Measurements from ENCODE around the gene CD99L2. TPM values are rescaled to one million over a fixed set of nuclear protein-coding genes. Genes with fewer than 3 reads are reported as not detected.
"Not testable (repeated sequence)": the region's sequence is repeated elsewhere in the genome, so short reads cannot be mapped to it uniquely, and the experiment has no call there.

Gene CD99L2
- total and polyA plus RNA-seq, 2 of the 8 experiments (the other 6 are each of a cell fraction or from before 2014, with no cell fraction given), result 8.0 to 8.5 TPM

GRCh38 chrX:150875621-150876020 lies 22.8 kb downstream of the CD99L2 start:
- H3K4ac ChIP-seq (replicated peaks; ENCODE audit: insufficient read length, low read depth, low read length); POLR2A ChIA-PET (ENCODE audit: partially characterized antibody); H2BK120ac ChIP-seq (replicated peaks; ENCODE audit: low read depth, low read length); H3K4me1 ChIP-seq (replicated peaks in 1 of 4; ENCODE audit: control insufficient read depth in 3 of 4, insufficient read depth in 4 of 4, low read length in 3 of 4); H4K20me1 ChIP-seq (replicated peaks in 1 of 2; ENCODE audit: control insufficient read depth in 1 of 2, insufficient read depth in 2 of 2, low read length in 2 of 2); H4K5ac ChIP-seq (ENCODE audit: insufficient read length, low read depth, low read length); H3K18ac ChIP-seq (ENCODE audit: extremely low read depth, low read length); H3K4me2 ChIP-seq (ENCODE audit: insufficient read depth in 1 of 2, low read depth in 2 of 2, low read length in 2 of 2); H3K27ac ChIP-seq (ENCODE audit: low read depth, low read length); H2BK5ac ChIP-seq (ENCODE audit: low read depth, low read length); H2BK20ac ChIP-seq (ENCODE audit: low read length); H4K8ac ChIP-seq (ENCODE audit: extremely low read depth, insufficient read depth, low read length); H3K79me1 ChIP-seq (ENCODE audit: low read depth, low read length); DNase-seq (ENCODE audit: low read depth in 1 of 2, low spot score in 2 of 2); H3K9ac ChIP-seq (replicated peaks in 1 of 4; ENCODE audit: extremely low read depth in 1 of 4, low read depth in 3 of 4, low read length in 3 of 4); H3K36me3 ChIP-seq (ENCODE audit: control insufficient read depth in 2 of 4, insufficient read depth in 4 of 4, low read length in 3 of 4); H4K91ac ChIP-seq (replicated peaks; ENCODE audit: insufficient read length, low read length); H3K56ac ChIP-seq (replicated peaks; ENCODE audit: insufficient read length, low read depth, low read length); FAIRE-seq; H3K14ac ChIP-seq (ENCODE audit: insufficient read length); H2AFZ ChIP-seq (ENCODE audit: low read length); H3K23ac ChIP-seq (ENCODE audit: insufficient read length); H2BK15ac ChIP-seq (ENCODE audit: low read length); H2AK5ac ChIP-seq (ENCODE audit: low read depth, low read length); H3K23me2 ChIP-seq (ENCODE audit: low read depth, low read length); H3K9me3 ChIP-seq (ENCODE audit: insufficient read depth in 2 of 2, low read depth in 1 of 2, low read length in 1 of 2); H3K27me3 ChIP-seq (replicated peaks in 1 of 4; ENCODE audit: control insufficient read depth in 3 of 4, extremely low read depth in 1 of 4, insufficient read depth in 3 of 4, low read length in 3 of 4); H2BK12ac ChIP-seq (ENCODE audit: low read depth, low read length); H3K4me3 ChIP-seq (ENCODE audit: extremely low read depth in 1 of 4, insufficient read depth in 2 of 4, low read depth in 3 of 4, low read length in 4 of 4): not testable (repeated sequence)
- WGBS, 2 experiments (ENCODE audit: extremely low coverage in 1 of 2, insufficient coverage in 1 of 2, insufficient read length in 1 of 2, insufficient replicate concordance in 2 of 2, low coverage in 1 of 2, low lambda C conversion rate in 2 of 2, missing lambda C conversion rate in 1 of 2), result 90% methylated on average over 2 of the region's 2 CpGs; no CpG with 5 or more reads in 1 of the 2 experiments
- H3K79me2 ChIP-seq (ENCODE audit: control insufficient read depth in 1 of 2, insufficient read depth in 2 of 2, low read length in 2 of 2), result peaks cover 0 to 14% of the 10 kb centered on the region in 2 experiments; a peak in 1 of 4 replicates
- CTCF ChIA-PET (ENCODE audit: partially characterized antibody), result interaction anchor here (0.6 kb wide), 1 partner anchor 74 kb away, joined by 3 read pairs; no protein-coding TSS in a partner anchor
